ENCODE data around the gene PAXX. TPM values are rescaled to one million over a fixed set of nuclear protein-coding genes. Genes with fewer than 3 reads are reported as not detected.
A peak's percentile ranks its signal among the peaks of the same experiment; 100 is the strongest.
"Not testable (repeated sequence)": the region's sequence is repeated elsewhere in the genome, so short reads cannot be mapped to it uniquely, and the experiment has no call there.

Gene PAXX
- total RNA-seq, 2 donors from 2014 or later, result 29.9 to 81.0 TPM

GRCh38 chr9:137000177-137000930, 8.1 kb downstream of the PAXX start:
- intact Hi-C loops (cut with DNase I), result no loop called here
- H3K4me1 ChIP-seq, result peaks cover 13% of the 10 kb centered on the region
- H3K9me3 ChIP-seq, result no peaks in the 10 kb centered on the region
- no peaks in the 10 kb centered on the region for H3K27me3 ChIP-seq
- DNase-seq, result no peak
- TF ChIP-seq CTCF (IDR thresholded peaks at IDR 0.05), result no peak
- no peak overlapping the region for H3K4me3 ChIP-seq
- no peak overlapping the region for H3K9ac ChIP-seq (ENCODE audit: low read depth in 2 of 2, low read length in 2 of 2)
- H3K36me3 ChIP-seq, result no peaks in the 10 kb centered on the region
- peak overlapping the region; percentile 22 for H3K27ac ChIP-seq

GRCh38 chr9:137001857-137002645, 9.8 kb downstream of the PAXX start:
- Histone ChIP-seq H3K4me3 (no peak overlapping the region), H3K4me1 (peaks cover 4% of the 10 kb centered on the region), H3K9me3 (no peaks in the 10 kb centered on the region), H3K9ac (ENCODE audit: low read depth in 2 of 2, low read length in 2 of 2) (no peak overlapping the region), H3K27ac (no peak overlapping the region), H3K27me3 (no peaks in the 10 kb centered on the region), H3K36me3 (no peaks in the 10 kb centered on the region)
- intact Hi-C loops (cut with DNase I), result no loop called here
- TF ChIP-seq CTCF (IDR thresholded peaks at IDR 0.05), result no peak
- no peak for DNase-seq

- H3K4me3 ChIP-seq, result no peak overlapping the region
- H3K9me3 ChIP-seq, result no peaks in the 10 kb centered on the region
- no peaks in the 10 kb centered on the region for H3K36me3 ChIP-seq
- no peak for DNase-seq
- no peak for TF ChIP-seq CTCF (IDR thresholded peaks at IDR 0.05)
- no peak overlapping the region for H3K27ac ChIP-seq
- intact Hi-C loops (cut with DNase I), result no loop called here
- no peaks in the 10 kb centered on the region for H3K4me1 ChIP-seq
- H3K9ac ChIP-seq (ENCODE audit: low read depth in 2 of 2, low read length in 2 of 2), result no peak overlapping the region
- H3K27me3 ChIP-seq, result no peaks in the 10 kb centered on the region
Measured at GRCh38 chr9:137002646-137003041, 10.4 kb downstream of the PAXX start.

- H3K27me3 ChIP-seq; H3K27ac ChIP-seq; H3K4me1 ChIP-seq; H3K9me3 ChIP-seq; H3K36me3 ChIP-seq; intact Hi-C loops (cut with DNase I); H3K4me3 ChIP-seq; DNase-seq; H3K9ac ChIP-seq (ENCODE audit: low read depth in 2 of 2, low read length in 2 of 2): not testable (repeated sequence)
- TF ChIP-seq CTCF (IDR thresholded peaks at IDR 0.05), result peak; percentile 28
Measured at GRCh38 chr9:137004285-137004684, 12.1 kb downstream of the PAXX start.

GRCh38 chr9:137006116-137007003, 14.1 kb downstream of the PAXX start:
- Histone ChIP-seq H3K4me1 (no peaks in the 10 kb centered on the region), H3K9me3 (no peaks in the 10 kb centered on the region), H3K36me3 (no peaks in the 10 kb centered on the region), H3K27ac (no peak overlapping the region), H3K9ac (ENCODE audit: low read depth in 2 of 2, low read length in 2 of 2) (no peak overlapping the region), H3K27me3 (no peaks in the 10 kb centered on the region), H3K4me3 (no peak overlapping the region)
- DNase-seq, result no peak
- TF ChIP-seq CTCF (IDR thresholded peaks at IDR 0.05), result no peak
- intact Hi-C loops (cut with DNase I), result no loop called here

Measured in colonic mucosa (tissue), 4 donors.